ENCODE results near the gene IGFBP3.

Gene IGFBP3

GRCh38 chr7:45919231-45919784, 1.8 kb downstream of the IGFBP3 start:
- DNase-seq (ENCODE audit: insufficient read length): no peak
- FAIRE-seq: no peak
- TF ChIP-seq POLR2A (IDR thresholded peaks at IDR 0.05; ENCODE audit: low read depth, low read length) (no peak), POLR2AphosphoS5 (IDR thresholded peaks at IDR 0.05; ENCODE audit: low read depth, low read length) (no peak), TAF1 (IDR thresholded peaks at IDR 0.05; ENCODE audit: borderline replicate concordance, low read depth, low read length) (no peak)

DNA sequence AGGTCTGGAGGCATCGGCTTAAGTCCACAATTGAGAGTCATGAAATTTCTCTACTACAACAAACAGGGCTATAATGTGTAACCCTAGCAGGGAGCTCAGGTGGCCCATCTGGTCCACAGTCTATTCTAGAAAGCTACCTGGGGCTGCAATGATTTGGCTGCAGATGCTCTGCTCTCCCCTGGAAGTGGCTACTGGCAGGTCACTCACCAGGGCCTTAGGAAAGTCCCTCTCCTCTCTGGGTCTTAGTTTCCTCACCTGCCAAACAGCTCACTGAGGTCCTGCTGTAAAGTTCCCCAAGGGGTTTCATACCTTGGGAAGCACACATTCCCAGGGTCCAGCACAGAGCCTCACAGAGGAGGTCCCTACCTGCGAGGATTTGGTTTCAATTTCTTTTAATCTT, 2.5 kb downstream of the IGFBP3 start:
- TF ChIP-seq POLR2AphosphoS5 (IDR thresholded peaks at IDR 0.05; ENCODE audit: low read depth, low read length) (no peak), TAF1 (IDR thresholded peaks at IDR 0.05; ENCODE audit: borderline replicate concordance, low read depth, low read length) (no peak), POLR2A (IDR thresholded peaks at IDR 0.05; ENCODE audit: low read depth, low read length) (no peak)
- no peak for FAIRE-seq
- no peak for DNase-seq (ENCODE audit: insufficient read length)

DNA sequence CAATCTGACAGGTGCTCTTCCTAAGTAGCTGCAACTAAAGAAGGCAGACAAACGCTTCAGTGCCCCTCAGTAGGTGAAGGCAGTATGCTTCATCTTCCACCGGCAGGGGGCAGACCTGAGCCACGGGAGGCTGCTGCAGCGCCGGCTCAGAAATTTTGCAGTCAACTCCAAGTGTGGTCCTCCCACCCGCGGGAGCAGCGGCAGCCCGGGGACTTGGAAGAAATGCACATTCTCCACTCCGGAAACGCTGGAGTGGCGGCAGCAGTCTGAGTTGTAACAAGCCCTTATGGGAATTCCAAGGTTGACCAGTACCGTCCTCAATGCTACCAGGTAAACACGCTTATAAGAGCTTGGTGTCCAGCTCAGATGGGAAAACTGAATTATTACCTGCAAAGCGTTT, 3.4 kb downstream of the IGFBP3 start:
- peak; percentile 65 for DNase-seq (ENCODE audit: insufficient read length)
- FAIRE-seq: peak; percentile 94
- TF ChIP-seq TAF1 (IDR thresholded peaks at IDR 0.05; ENCODE audit: borderline replicate concordance, low read depth, low read length) (no peak), POLR2A (IDR thresholded peaks at IDR 0.05; ENCODE audit: low read depth, low read length) (no peak), POLR2AphosphoS5 (IDR thresholded peaks at IDR 0.05; ENCODE audit: low read depth, low read length) (no peak)

DNA sequence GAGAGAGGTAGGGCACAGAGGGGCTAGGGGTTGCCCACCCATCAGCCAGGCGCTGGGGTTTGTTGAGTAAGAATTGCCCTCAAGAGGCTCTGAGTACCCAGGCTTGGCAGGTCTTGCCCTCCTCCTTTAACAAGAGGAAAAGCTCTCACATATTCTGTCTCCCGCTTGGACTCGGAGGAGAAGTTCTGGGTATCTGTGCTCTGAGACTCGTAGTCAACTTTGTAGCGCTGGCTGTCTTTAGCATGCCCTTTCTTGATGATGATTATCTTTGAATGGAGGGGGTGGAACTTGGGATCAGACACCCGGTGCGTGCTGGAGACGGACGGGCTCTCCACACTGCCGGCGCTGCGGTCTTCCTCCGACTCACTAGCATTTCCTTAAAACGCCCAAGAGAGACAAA, 4.0 kb downstream of the IGFBP3 start:
- no peak for TF ChIP-seq POLR2A (IDR thresholded peaks at IDR 0.05; ENCODE audit: low read depth, low read length)
- no peak for FAIRE-seq
- no peak for DNase-seq (ENCODE audit: insufficient read length)

- DNase-seq (ENCODE audit: insufficient read length) (no peak), FAIRE-seq (no peak)
- TF ChIP-seq TAF1 (IDR thresholded peaks at IDR 0.05; ENCODE audit: borderline replicate concordance, low read depth, low read length): no peak
- TF ChIP-seq POLR2AphosphoS5 (IDR thresholded peaks at IDR 0.05; ENCODE audit: low read depth, low read length): no peak
- no peak for TF ChIP-seq POLR2A (IDR thresholded peaks at IDR 0.05; ENCODE audit: low read depth, low read length)
These were observed 5.5 kb downstream of the IGFBP3 start for GRCh38 chr7:45915606-45916005.

DNA sequence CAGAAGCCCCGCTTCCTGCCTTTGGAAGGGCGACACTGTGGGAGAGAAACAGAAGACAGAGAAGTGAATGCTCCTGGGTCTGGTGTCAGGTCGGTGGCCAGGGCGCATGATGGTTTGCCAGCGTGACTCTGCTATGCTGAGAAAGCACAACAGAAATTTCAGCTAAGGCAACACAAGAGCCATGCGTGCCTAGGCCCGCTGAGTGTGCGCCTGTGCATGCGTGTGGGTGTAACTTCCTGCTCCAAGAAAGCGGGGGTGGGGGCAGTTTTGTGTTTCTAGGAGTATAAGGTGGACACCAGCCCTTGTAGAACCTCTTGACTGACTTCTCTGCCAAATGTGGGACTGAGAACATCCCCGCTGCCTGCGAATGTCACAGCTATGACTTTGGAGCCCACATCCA, 6.2 kb downstream of the IGFBP3 start:
- FAIRE-seq: no peak
- TF ChIP-seq POLR2A (IDR thresholded peaks at IDR 0.05; ENCODE audit: low read depth, low read length) (no peak), POLR2AphosphoS5 (IDR thresholded peaks at IDR 0.05; ENCODE audit: low read depth, low read length) (no peak), TAF1 (IDR thresholded peaks at IDR 0.05; ENCODE audit: borderline replicate concordance, low read depth, low read length) (no peak)
- no peak for DNase-seq (ENCODE audit: insufficient read length)

DNA sequence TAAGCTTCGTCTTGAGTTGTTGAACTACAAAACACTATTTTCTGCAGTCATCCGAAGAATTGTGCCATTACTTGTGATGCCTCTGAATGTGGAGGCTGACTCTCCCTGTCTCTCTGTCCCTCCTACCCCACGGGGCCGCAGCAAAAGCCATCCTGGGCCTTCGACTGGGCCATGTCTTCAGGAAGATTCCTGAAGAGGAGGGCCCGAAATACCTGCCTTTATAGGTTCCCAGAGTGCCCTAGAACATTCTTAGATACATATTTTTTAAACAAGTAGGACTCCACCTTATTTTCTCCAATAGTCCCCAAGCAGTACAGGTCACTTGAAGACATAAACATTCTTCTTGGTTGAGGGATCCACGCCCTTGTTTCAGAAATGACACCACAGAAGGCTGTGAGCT, 8.1 kb downstream of the IGFBP3 start:
- no peak for TF ChIP-seq TAF1 (IDR thresholded peaks at IDR 0.05; ENCODE audit: borderline replicate concordance, low read depth, low read length)
- no peak for TF ChIP-seq POLR2A (IDR thresholded peaks at IDR 0.05; ENCODE audit: low read depth, low read length)
- no peak for TF ChIP-seq POLR2AphosphoS5 (IDR thresholded peaks at IDR 0.05; ENCODE audit: low read depth, low read length)
- no peak for FAIRE-seq
- no peak for DNase-seq (ENCODE audit: insufficient read length)

GRCh38 chr7:45911311-45911710, 9.8 kb downstream of the IGFBP3 start:
- TF ChIP-seq POLR2A (IDR thresholded peaks at IDR 0.05; ENCODE audit: low read depth, low read length): no peak
- TF ChIP-seq POLR2AphosphoS5 (IDR thresholded peaks at IDR 0.05; ENCODE audit: low read depth, low read length): no peak
- no peak for TF ChIP-seq TAF1 (IDR thresholded peaks at IDR 0.05; ENCODE audit: borderline replicate concordance, low read depth, low read length)
- DNase-seq (ENCODE audit: insufficient read length) (no peak), FAIRE-seq (no peak)

DNA sequence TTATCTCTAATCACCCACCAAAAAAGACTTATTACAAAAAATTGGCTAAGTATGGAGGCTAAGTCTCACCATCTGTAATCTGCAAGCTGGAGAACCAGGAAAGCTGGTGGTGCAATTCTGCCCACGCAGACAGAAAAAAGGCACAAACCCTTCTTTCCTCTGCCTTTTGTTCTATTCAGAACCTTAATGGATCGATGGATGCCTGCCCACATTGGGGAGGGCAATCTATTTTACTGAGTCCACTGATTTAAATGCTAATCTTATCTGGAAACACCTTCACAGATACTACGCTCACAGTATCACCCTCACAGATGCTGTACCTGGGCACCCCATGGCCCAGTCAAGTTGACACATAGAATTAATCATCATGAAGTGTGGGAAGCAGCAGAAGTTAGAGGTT, 10.2 kb downstream of the IGFBP3 start:
- TF ChIP-seq POLR2A (IDR thresholded peaks at IDR 0.05; ENCODE audit: low read depth, low read length) (no peak), POLR2AphosphoS5 (IDR thresholded peaks at IDR 0.05; ENCODE audit: low read depth, low read length) (no peak), TAF1 (IDR thresholded peaks at IDR 0.05; ENCODE audit: borderline replicate concordance, low read depth, low read length) (no peak)
- FAIRE-seq (no peak), DNase-seq (ENCODE audit: insufficient read length) (no peak)

DNA sequence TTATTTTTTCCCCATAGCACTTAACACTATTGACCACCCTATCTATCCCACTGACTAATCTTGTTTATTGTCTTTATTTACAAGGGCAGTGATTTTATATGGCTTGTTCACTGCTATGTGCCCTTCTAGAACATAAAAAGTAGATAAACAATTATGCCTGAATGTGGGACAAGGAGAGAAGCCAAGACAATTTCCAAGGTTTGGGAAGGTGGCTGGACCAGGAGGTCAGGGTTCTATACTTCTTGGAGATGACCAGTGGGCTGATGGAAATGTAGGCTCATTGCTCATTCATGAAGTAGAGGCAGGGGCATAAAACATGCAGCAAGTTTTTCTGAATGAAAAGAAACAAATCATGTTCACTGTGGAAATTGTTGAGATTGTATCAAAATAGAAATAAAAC, 11.5 kb downstream of the IGFBP3 start:
- TF ChIP-seq POLR2AphosphoS5 (IDR thresholded peaks at IDR 0.05; ENCODE audit: low read depth, low read length) (no peak), TAF1 (IDR thresholded peaks at IDR 0.05; ENCODE audit: borderline replicate concordance, low read depth, low read length) (no peak), POLR2A (IDR thresholded peaks at IDR 0.05; ENCODE audit: low read depth, low read length) (no peak)
- DNase-seq (ENCODE audit: insufficient read length): no peak
- no peak for FAIRE-seq

- no peak for TF ChIP-seq POLR2AphosphoS5 (IDR thresholded peaks at IDR 0.05; ENCODE audit: low read depth, low read length)
- no peak for TF ChIP-seq TAF1 (IDR thresholded peaks at IDR 0.05; ENCODE audit: borderline replicate concordance, low read depth, low read length)
- no peak for TF ChIP-seq POLR2A (IDR thresholded peaks at IDR 0.05; ENCODE audit: low read depth, low read length)
- DNase-seq (ENCODE audit: insufficient read length) (no peak), FAIRE-seq (no peak)
These were observed 18.3 kb downstream of the IGFBP3 start for GRCh38 chr7:45902820-45903219.

DNA sequence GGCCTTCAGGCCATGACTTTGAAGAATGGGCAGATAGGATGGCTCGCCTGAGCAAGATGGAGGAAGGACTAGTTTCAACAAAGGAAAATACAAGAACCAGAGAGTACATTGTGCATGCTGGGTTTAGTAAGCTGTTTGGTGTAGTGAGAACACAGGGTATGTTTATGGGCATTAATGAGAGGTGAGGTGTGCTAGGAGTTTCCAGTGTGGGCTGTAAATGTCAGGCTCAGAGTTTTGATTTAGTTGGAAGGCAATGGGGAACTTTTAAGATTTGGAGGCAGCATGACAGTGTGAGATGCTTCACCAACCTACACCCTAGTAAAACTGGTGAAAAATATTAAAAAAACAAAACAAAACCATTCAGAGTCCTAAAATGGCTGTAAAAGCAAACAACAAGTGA, 19.5 kb downstream of the IGFBP3 start:
- FAIRE-seq (no peak), DNase-seq (ENCODE audit: insufficient read length) (no peak)
- TF ChIP-seq POLR2A (IDR thresholded peaks at IDR 0.05; ENCODE audit: low read depth, low read length) (no peak), POLR2AphosphoS5 (IDR thresholded peaks at IDR 0.05; ENCODE audit: low read depth, low read length) (no peak), TAF1 (IDR thresholded peaks at IDR 0.05; ENCODE audit: borderline replicate concordance, low read depth, low read length) (no peak)

DNA sequence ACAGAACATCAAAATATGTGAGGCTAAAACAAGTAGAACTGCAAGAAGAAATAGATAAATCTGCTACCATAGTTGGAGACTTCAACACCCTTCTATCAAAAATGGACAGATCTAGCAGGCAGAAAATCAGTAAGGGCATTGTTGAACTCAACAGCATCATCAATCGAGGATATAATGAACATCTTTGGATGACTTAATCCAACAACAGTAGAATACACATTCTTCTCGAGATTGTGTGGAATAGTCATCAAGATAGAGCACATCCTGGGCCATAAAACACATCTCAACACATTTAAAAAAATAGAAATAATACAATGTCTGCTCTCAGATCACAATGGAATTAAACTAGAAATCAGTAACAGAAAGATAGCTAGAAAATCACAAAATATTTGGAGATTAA, 22.9 kb downstream of the IGFBP3 start:
- DNase-seq (ENCODE audit: insufficient read length) (no peak), FAIRE-seq (no peak)
- TF ChIP-seq POLR2AphosphoS5 (IDR thresholded peaks at IDR 0.05; ENCODE audit: low read depth, low read length) (no peak), TAF1 (IDR thresholded peaks at IDR 0.05; ENCODE audit: borderline replicate concordance, low read depth, low read length) (no peak), POLR2A (IDR thresholded peaks at IDR 0.05; ENCODE audit: low read depth, low read length) (no peak)
